ENCODE results near the gene AUTS2. TPM values are rescaled to one million over a fixed set of nuclear protein-coding genes. Genes with fewer than 3 reads are reported as not detected.

Gene AUTS2
- total RNA-seq, 1 experiment from 2014 or later: 50.0 TPM

DNA sequence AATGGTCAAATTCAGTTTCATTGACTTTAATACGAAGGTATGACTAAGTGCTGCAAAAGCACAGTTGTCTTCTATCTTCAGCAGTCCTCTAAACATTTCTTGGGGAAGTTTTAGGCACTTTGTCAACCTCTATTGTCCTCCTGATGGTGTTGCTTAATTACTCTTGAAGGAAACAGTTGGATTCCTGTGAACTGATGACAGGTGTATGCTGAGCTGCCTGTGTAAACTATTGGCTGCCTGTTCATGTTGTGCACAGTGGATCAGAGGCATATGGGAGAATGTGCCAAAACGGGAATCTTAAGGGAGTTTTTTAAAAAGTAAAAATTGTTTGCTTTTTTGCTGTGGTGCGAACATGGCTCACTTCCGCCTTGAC is 221.0 kb downstream of the AUTS2 start:
- H3K9me3 Mint-ChIP-seq: peaks cover 3% of the 10 kb centered on the region; the same call in 1 of the 2 replicates
- POLR2A ChIA-PET: no interaction called here

DNA sequence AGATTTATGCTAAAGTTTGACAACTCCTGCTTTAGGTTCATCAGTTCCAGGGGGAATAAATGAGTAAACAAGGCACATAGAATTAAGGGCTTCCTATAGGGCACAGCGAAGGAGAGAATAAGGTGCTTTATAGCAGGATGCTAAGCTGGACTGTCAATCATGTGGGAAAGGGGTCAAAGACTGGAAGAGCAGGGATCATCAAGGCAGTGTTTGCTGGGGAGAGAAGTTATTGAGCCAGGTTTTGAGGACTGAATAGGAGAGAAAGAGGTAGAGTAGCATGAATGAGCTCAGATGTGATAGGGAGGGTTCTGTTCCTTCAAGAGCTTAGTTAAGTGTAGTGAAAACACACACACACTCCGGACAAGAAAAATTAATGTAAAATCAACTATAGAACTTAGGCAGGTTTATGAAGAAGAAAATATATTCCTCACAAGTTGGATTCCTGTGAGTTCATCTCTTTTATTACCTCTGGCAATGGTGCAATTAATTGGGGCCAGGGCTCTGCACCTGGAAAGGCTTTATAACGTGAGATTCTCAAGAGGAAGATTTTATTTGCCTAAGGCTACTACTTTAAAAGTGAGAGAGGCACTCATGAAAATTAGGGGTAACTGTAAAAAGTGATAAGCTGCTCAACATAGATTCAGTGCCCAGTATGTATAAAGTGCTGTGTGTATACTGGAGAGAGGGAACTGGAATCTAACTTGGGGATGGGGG is 222.4 kb downstream of the AUTS2 start:
- ATAC-seq: no peak
- no peak for DNase-seq (ENCODE audit: low spot score)
- TF ChIP-seq USF1 (CRISPR knock-in tag; IDR thresholded peaks at IDR 0.05): no peak
- TF ChIP-seq IRF2 (CRISPR knock-in tag; IDR thresholded peaks at IDR 0.05; ENCODE audit: borderline replicate concordance, low read depth): no peak
- CTCF ChIA-PET: no interaction called here
- H3K27me3 Mint-ChIP-seq (ENCODE audit: low read depth): peaks cover 18% of the 10 kb centered on the region
- POLR2A ChIA-PET: no interaction called here
- no peaks in the 10 kb centered on the region for H3K36me3 Mint-ChIP-seq
- H3K4me3 Mint-ChIP-seq: no peak overlapping the region
- peaks cover 49% of the 10 kb centered on the region for H3K4me1 Mint-ChIP-seq
- peaks cover 3% of the 10 kb centered on the region; the same call in 1 of the 2 replicates for H3K9me3 Mint-ChIP-seq
- H3K27ac Mint-ChIP-seq: no peak overlapping the region

More for the DNA sequence above, 221.0 kb downstream of the AUTS2 start:
- CTCF ChIA-PET: interaction anchor here (1.1 kb wide), 2 partner anchors 20 to 752 kb away, joined by 3 read pairs; no protein-coding TSS in a partner anchor
- Mint-ChIP-seq H3K4me1 (peaks cover 40% of the 10 kb centered on the region), H3K27ac (no peak overlapping the region), H3K36me3 (no peaks in the 10 kb centered on the region), H3K27me3 (ENCODE audit: low read depth) (peaks cover 18% of the 10 kb centered on the region), H3K4me3 (no peak overlapping the region)
- no peak for ATAC-seq
- no peak for DNase-seq (ENCODE audit: low spot score)
- TF ChIP-seq SMAD4 (CRISPR knock-in tag; IDR thresholded peaks at IDR 0.05): no peak
- no peak for TF ChIP-seq RORB (CRISPR knock-in tag; IDR thresholded peaks at IDR 0.05)
- TF ChIP-seq MLX (CRISPR knock-in tag; IDR thresholded peaks at IDR 0.05): no peak
- no peak for TF ChIP-seq ZNF232 (CRISPR knock-in tag; IDR thresholded peaks at IDR 0.05)
- TF ChIP-seq, protein P1, sequence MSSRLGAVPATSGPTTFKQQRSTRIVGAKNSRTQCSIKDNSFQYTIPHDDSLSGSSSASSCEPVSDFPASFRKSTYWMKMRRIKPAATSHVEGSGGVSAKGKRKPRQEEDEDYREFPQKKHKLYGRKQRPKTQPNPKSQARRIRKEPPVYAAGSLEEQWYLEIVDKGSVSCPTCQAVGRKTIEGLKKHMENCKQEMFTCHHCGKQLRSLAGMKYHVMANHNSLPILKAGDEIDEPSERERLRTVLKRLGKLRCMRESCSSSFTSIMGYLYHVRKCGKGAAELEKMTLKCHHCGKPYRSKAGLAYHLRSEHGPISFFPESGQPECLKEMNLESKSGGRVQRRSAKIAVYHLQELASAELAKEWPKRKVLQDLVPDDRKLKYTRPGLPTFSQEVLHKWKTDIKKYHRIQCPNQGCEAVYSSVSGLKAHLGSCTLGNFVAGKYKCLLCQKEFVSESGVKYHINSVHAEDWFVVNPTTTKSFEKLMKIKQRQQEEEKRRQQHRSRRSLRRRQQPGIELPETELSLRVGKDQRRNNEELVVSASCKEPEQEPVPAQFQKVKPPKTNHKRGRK (CRISPR knock-in tag; IDR thresholded peaks at IDR 0.05; ENCODE audit: borderline replicate concordance): no peak
- no peak for TF ChIP-seq ZNF317 (CRISPR knock-in tag; IDR thresholded peaks at IDR 0.05; ENCODE audit: borderline replicate concordance, low read depth)

DNA sequence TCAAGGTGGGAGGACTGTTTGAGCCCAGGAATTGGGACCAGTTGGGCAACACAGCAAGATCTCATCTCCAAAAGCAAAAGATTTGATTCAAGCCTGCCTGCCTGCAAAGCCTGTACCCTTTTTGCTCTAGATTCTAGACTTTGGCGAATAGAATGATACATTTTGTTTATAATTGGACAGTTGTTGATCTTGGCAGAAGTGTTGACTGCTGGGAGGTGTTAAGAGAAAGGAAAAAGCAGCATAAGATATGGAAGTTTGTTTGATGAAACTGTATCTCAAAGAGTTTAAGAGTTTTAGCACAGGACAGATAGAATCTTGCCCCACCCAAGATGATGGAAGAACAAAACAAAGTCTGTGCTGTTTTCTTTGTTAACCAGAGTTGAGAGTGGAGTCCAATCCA is 224.1 kb downstream of the AUTS2 start:
- DNase-seq (ENCODE audit: low spot score): no peak
- H3K27ac Mint-ChIP-seq: no peak overlapping the region
- POLR2A ChIA-PET: no interaction called here
- ATAC-seq: no peak
- peaks cover 30% of the 10 kb centered on the region for H3K27me3 Mint-ChIP-seq (ENCODE audit: low read depth)
- peaks cover 50% of the 10 kb centered on the region for H3K4me1 Mint-ChIP-seq
- H3K36me3 Mint-ChIP-seq: no peaks in the 10 kb centered on the region
- H3K4me3 Mint-ChIP-seq: no peak overlapping the region
- H3K9me3 Mint-ChIP-seq: peaks cover 3% of the 10 kb centered on the region; the same call in 1 of the 2 replicates
- CTCF ChIA-PET: no interaction called here
- TF ChIP-seq GTF2I (CRISPR knock-in tag; conservative IDR thresholded peaks at IDR 0.05) (no peak), IRF2 (CRISPR knock-in tag; IDR thresholded peaks at IDR 0.05; ENCODE audit: borderline replicate concordance, low read depth) (no peak), MLX (CRISPR knock-in tag; IDR thresholded peaks at IDR 0.05) (no peak), ZNF425 (CRISPR knock-in tag; conservative IDR thresholded peaks at IDR 0.05) (no peak), KAT7 (CRISPR knock-in tag; IDR thresholded peaks at IDR 0.05; ENCODE audit: borderline replicate concordance) (no peak), PREB (CRISPR knock-in tag; IDR thresholded peaks at IDR 0.05; ENCODE audit: borderline replicate concordance) (no peak), ZNF671 (CRISPR knock-in tag; IDR thresholded peaks at IDR 0.05) (no peak), MYBL2 (CRISPR knock-in tag; IDR thresholded peaks at IDR 0.05) (no peak), RELA (CRISPR knock-in tag; IDR thresholded peaks at IDR 0.05; ENCODE audit: borderline replicate concordance) (no peak), ZNF416 (CRISPR knock-in tag; IDR thresholded peaks at IDR 0.05) (no peak), ESRRA (CRISPR knock-in tag; IDR thresholded peaks at IDR 0.05; ENCODE audit: borderline replicate concordance) (no peak), NFYB (CRISPR knock-in tag; conservative IDR thresholded peaks at IDR 0.05; ENCODE audit: low read depth) (no peak), CBFB (CRISPR knock-in tag; IDR thresholded peaks at IDR 0.05; ENCODE audit: low read depth) (no peak), CREB1 (CRISPR knock-in tag; IDR thresholded peaks at IDR 0.05) (no peak)
- TF ChIP-seq, protein P2, sequence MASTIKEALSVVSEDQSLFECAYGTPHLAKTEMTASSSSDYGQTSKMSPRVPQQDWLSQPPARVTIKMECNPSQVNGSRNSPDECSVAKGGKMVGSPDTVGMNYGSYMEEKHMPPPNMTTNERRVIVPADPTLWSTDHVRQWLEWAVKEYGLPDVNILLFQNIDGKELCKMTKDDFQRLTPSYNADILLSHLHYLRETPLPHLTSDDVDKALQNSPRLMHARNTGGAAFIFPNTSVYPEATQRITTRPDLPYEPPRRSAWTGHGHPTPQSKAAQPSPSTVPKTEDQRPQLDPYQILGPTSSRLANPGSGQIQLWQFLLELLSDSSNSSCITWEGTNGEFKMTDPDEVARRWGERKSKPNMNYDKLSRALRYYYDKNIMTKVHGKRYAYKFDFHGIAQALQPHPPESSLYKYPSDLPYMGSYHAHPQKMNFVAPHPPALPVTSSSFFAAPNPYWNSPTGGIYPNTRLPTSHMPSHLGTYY (CRISPR knock-in tag; IDR thresholded peaks at IDR 0.05): no peak
